GM12878 (cell line): ENCODE data around the gene AOAH.

ENCODE experiments used
- GABPA ChIP-seq: IDR thresholded peaks from 2 replicates; pipeline ENCODE4 v1.6.1; 2014; ENCODE audit warnings: antibody characterized with exemption, low read depth, mild to moderate bottlenecking, inconsistent platforms
- IKZF1 ChIP-seq: fragments of 450-650 bp; conservative IDR thresholded peaks from 2 replicates; pipeline ENCODE4 v1.6.1; 2017; ENCODE audit warnings: antibody characterized with exemption, mild to moderate bottlenecking
- KDM1A ChIP-seq: fragments of 200-600 bp; sonication (generic); IDR thresholded peaks from 2 replicates; pipeline ENCODE4 v1.6.1; 2016; ENCODE audit warnings: borderline replicate concordance
- PML ChIP-seq: IDR thresholded peaks from 2 replicates; pipeline ENCODE4 v1.6.1; 2012; ENCODE audit warnings: low read length, inconsistent platforms
- POLR2AphosphoS5 ChIP-seq: IDR thresholded peaks from 2 replicates; pipeline ENCODE4 v1.6.1; 2011; ENCODE audit warnings: mild to moderate bottlenecking, low read length, inconsistent platforms
- SREBF2 ChIP-seq: IDR thresholded peaks from 2 replicates; pipeline ENCODE4 v1.6.1; 2012; ENCODE audit warnings: mild to moderate bottlenecking, low read length

GRCh38 chr7:36668750-36669149, 55.5 kb downstream of the AOAH start:
- no peak for TF ChIP-seq KDM1A
- TF ChIP-seq PML = no peak
- no peak for TF ChIP-seq IKZF1
- TF ChIP-seq GABPA = no peak
- no peak for TF ChIP-seq SREBF2
- no peak for TF ChIP-seq POLR2AphosphoS5
